EL (cell line): Measurements from ENCODE around the gene POM121C.
"Not testable (repeated sequence)": the region's sequence is repeated elsewhere in the genome, so short reads cannot be mapped to it uniquely, and the experiment has no call there.

ENCODE experiments used
- DNase-seq: peaks from one replicate; pipeline ENCODE4 v3.0.0-alpha.2; 2016

POM121C gene

DNA sequence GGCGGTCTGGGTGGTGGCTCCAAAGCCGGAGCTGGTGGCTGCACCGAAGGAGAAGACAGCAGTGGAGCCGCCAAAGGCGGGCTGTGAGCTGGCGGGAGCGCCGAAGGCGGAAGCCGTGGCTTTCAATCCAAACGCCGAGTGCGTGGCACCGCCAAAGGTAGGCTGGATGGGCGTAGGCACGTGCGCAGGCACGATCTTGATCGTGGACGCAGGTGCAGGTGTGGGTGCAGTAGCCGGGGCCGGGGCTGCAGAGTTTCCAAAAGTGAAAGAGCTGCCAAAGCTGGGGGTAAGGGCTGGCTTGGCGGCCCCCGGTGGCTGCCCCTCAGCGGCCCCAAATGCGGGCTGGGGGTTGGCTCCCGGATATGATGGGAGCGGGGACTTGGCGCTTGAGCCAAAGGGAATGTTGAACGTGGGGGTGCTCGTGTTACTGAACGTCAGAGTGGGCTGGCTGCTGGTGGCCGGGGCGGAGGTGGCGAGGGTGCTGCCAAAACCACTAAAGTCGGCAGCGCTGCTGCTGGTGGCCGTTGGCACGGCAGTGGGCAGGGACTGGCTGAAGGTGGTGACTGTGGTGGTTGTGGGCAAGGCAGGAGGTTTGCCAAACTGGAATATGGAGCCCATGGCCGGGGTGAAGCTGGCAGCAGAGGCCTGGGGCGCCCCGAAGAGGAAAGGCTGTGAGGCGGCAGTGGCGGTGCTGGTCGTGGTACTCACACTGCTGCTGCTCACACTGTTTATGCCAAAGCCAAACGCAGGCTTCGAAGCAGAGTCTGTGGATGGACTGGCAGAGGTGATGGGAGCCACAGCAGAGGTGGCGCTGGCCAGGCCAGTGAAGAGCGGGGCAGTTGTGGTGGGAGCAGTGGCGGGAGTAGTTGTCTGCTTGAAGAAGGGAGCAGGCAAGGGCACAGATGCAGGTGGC is 64.0 kb downstream of the POM121C start:
- DNase-seq = not testable (repeated sequence)

DNA sequence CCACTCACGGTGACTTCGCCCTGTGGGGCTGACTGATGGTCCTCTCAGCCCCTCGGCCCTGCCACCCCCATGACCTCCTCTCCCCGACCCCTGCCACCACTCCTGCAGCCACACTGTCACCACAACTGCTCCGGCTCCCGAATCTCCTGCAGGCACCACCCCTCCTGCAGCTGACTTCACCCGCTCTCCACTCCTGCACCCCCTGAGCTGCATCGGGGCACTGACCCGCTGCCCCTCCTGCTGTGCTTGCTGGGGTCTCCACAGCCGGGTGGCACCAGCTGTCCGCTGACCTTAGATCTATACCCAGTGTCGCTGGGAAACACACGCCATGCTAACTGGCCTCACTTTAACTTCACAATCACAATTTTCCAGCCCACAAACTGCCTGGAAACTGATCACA is 65.9 kb downstream of the POM121C start:
- DNase-seq = not testable (repeated sequence)

GRCh38 chr7:75419693-75420092 is 66.4 kb downstream of the POM121C start:
- not testable (repeated sequence) for DNase-seq

DNA sequence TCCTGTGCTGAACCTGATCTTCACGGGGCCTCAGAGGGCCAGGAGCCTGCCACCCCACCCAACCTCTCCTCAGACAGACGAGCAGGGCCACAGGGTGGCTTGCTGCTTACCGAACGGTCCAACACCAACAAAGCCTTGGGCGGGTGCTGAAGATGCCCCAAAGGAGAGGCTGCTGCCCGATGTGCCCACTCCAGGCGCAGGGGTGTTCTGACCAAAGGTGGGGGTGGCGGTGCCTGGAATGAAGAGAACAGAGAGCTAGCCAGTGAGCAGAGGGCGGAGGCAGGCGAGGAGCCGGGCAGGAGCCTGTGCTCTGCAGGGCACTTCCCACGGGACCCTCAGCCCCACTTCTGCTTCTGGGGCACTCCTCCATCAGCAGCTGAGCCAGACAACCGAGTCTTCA is 66.9 kb downstream of the POM121C start:
- DNase-seq = not testable (repeated sequence)

DNA sequence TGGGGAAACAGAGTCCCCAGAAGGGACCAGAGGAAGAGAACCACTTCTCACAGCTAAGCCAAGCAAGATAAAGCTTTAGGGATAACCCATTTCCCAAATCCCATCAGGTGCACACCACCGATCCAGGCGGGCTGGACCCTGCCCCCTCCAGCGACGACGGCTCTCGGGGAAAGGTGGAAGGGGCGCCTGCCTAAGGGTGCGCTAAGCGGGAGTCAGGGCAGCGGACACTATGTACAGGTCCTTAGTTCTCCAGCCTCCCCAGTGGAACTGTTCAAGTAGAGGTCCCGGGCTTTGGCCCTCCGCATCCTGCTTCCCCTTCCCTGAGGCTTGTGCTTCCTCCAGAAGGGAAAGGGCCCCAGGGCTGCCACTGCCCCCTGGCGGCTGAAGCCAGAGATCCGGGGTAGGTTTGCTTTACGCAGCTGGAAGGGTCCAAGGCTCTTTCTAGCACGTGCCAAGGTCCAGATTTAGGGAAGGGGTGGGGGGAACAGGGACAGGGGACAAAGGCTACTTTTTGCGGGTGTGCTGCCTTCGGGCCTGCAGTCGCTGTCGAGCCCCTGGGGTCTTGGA is 67.7 kb downstream of the POM121C start:
- DNase-seq = not testable (repeated sequence)

- DNase-seq = not testable (repeated sequence)
These were observed 69.3 kb downstream of the POM121C start for GRCh38 chr7:75416787-75417186.

DNA sequence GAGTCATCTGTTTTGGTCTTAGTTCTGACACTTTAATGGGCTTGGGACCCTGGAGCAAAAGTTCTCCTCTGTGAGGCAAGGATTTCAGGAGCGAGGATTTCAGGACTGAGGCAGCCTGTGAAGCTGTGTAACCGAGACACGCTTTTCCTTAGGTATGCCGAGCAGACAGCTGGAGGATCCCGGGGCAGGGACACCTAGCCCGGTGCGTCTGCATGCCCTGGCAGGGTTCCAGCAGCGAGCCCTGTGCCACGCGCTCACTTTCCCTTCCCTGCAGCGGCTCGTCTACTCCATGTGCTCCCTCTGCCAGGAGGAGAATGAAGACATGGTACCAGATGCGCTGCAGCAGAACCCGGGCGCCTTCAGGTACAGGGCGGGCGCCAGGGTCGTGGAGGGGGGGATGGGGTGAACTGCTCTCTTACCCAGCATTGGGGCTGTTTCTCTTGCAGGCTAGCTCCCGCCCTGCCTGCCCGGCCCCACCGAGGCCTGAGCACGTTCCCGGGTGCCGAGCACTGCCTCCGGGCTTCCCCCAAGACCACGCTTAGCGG is 70.2 kb downstream of the POM121C start:
- not testable (repeated sequence) for DNase-seq

DNA sequence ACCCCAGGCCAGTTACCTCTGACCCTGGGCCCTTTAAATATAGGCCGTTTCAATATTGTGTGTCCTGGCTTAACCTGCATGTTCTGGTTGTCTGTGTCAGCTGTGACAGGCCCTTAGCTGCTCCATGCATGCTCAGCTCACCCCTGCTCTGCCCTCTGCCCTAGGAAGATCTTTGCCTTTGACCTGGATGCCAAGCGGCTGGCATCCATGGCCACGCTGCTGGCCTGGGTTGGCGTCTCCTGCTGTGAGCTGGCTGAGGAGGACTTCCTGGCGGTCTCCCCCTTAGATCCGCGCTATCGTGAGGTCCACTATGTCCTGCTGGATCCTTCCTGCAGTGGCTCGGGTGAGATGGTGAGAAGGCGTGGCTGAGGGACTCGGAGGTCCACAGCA is 70.7 kb downstream of the POM121C start:
- DNase-seq = not testable (repeated sequence)

DNA sequence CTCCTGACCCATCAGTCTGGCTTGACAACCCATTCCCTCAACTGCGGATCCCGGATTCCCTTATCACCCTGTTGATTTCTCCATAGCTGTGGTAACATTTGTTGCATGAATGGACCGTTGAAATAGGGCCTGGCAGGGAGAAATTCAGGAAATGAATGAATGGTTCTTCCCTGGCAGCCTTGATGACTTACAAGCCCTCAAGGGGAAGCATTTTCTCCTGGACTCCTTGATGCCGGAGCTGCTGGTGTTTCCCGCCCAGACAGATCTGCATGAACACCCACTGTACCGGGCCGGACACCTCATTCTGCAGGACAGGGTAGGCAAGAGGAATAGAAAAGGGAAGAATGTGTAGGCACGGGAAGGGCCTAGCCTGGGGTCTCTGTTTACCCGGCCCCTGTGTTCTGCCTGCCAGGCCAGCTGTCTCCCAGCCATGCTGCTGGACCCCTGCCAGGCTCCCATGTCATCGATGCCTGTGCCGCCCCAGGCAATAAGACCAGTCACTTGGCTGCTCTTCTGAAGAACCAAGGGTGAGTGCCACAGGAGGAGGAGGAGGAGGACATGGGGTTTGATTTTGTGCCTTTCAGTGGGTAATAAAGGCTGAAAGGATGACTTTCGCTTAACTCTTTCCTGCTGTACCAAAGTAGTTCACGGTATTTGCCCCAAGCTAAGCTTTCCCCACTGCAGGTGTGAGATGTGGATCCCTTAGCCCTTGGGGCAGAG is 71.2 kb downstream of the POM121C start:
- DNase-seq = peak; percentile 37

DNA sequence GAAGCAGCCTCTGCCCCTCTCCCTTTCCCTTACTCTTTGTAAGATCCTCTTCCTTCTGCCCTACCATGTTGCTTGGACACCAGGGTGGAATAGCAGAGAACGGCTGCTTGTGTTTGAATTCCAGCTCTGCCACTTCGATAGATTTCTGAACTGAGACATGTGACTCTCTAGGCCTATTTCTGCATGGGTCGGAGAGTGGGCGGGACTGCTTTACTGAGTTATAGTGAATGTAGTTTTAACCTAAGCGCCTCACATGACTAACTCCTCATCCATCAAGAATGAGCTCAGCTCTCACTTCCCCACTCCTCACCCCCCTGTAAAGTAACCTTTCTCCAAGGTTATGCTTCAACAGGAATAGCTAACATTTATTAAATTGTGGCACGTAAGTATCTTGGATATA is 71.9 kb downstream of the POM121C start:
- DNase-seq = not testable (repeated sequence)

DNA sequence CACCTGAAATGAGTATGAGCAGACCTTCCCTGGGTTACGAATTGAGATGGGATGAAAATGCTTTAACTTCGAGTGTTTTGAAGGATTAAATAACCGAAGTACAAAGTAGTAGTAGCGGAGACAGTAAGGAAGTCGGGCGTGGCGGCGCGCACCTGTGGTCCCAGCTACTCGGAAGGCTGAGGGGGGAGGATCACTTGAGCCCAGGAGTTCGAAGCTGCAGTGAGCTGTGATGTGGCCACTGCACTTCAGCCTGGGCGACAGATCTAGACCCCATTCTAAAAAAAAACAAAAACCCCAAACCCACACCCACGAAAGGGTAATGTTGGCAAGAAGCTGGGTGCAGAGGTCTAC is 75.3 kb downstream of the POM121C start:
- not testable (repeated sequence) for DNase-seq

DNA sequence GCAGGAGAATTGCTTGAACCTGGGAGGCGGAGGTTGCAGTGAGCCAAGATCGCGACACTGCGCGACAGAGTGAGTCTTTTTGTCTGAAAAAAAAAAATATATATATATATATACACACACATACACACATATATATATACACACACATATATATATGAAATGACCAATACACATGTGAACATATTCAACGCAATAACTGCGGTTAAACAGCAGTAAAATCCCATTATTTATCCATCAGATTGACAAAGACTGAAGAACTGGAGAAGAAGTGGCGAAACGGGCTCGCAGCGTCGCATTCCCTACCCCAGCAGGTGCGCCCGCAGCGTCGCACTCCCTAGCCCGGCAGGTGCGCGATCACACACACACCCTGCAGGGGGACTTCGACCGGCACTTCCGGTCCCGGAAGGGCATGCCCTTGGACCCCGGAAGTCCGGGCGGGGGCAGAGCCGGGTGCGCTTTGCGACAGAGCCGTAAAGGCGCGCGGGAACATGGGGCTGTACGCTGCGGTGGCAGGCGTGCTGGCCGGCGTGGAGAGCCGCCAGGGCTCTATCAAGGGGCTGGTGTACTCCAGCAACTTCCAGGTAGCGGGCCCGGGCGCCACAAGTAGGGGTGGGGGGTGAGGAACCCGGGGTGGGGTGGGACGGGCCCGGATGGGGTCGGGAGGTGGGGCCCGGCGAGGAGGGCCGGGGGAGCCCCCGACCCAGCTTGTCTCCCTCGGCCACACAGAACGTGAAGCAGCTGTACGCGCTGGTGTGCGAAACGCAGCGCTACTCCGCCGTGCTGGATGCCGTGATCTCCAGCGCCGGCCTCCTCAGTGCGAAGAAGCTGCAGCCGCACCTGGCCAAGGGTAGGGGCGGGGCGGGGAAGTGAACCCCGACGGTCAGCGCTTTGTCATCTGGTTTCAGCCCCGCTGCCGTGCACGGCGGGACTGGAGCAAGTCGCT is 75.9 kb downstream of the POM121C start:
- DNase-seq = not testable (repeated sequence)

- not testable (repeated sequence) for DNase-seq
These were observed 81.4 kb downstream of the POM121C start for GRCh38 chr7:75404663-75405062.

DNA sequence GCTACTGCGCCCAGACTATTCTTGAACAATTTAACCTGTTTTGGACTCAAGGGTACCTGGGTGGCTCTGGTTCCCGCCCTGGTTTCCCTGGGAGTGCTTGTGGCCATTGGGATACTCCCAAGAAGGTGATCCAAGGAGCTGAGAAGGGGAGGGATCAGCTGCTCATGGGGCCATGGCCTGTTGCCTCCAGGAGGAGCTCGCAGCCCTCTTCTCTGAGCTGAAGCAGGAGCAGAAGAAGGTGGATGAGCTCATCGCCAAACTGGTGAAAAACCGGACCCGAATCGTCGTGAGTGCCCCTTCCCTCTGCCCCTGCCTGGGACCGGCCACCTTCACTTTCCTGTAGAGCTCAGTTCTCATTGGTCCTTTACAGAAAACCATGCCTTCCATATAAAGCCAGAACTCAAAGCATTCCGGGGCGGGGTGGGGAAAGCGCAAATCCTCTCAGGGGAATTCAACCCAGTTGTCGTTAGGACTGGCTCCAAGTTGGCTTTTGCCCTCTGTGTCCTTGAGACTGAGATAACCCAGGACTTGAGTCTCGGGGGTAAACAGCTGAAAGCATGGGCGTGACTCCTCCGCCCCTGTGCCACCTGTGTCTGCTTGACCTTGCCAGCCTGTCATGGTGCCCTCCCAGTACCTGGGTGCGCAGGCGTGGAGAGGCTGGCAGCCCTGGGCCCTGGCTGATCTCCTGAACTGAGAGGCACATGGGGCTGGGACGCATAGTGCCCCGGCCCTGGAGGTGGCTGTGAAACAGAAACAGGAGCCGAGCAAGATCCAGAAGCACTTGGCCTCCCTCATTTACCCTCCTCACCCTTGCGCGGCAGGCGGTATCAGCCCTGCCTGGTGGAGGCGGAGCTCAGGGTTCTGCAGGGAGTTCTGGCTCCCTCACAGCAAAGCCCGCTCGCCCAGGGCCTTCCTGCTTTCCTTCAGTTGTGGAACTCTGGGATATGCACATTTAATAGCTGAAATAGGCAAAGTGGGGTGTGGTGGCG is 82.3 kb downstream of the POM121C start:
- DNase-seq = not testable (repeated sequence)

DNA sequence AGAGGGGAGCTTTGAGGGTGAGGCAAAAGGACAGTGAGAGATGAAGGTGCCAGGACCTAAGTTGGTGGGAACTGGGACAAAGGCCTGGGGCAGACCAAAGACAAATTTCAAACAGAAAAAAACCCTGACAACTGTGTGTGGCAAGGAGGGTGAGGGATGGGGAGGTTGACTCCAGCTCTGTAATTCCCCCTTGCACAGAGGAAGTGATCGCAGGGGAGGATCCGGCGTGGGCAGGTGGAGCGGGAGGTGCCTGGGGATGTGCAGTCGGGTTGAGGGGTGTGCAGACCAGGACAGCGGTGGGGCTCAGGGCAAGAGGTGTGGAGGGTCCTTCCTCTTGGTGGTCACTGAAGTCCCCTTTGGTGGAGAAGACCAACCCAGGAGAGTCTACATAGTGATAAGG is 85.5 kb downstream of the POM121C start:
- not testable (repeated sequence) for DNase-seq

DNA sequence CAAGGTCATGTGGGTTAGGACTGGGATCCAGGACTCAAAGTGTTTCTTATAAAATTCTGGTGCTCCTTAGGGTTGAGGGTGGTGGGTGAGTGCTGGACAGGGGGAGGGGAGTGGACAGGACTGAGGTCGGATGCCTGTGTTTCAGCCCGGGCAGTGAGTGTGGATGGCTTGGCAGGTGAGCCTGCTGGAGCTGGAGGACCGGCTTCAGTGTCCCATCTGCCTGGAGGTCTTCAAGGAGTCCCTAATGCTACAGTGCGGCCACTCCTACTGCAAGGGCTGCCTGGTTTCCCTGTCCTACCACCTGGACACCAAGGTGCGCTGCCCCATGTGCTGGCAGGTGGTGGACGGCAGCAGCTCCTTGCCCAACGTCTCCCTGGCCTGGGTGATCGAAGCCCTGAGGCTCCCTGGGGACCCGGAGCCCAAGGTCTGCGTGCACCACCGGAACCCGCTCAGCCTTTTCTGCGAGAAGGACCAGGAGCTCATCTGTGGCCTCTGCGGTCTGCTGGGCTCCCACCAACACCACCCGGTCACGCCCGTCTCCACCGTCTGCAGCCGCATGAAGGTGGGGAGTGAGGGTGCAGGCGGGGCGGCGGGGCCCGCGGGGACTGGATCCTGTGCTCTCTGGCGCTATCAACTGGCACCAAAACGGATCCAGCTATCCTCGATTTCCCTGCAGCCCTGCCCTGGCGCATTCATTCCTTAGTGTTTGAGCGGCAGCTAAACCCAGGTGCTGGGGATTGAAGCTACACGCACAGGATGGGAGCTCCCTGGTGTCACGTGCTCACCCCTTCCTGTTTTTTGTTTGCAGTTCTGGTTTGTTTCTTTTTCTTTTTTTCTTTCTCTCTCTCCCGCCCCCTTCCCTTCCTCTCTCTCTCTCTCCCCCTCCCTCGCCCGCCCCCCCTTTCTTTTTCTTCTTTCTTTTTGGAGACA is 87.1 kb downstream of the POM121C start:
- not testable (repeated sequence) for DNase-seq

DNA sequence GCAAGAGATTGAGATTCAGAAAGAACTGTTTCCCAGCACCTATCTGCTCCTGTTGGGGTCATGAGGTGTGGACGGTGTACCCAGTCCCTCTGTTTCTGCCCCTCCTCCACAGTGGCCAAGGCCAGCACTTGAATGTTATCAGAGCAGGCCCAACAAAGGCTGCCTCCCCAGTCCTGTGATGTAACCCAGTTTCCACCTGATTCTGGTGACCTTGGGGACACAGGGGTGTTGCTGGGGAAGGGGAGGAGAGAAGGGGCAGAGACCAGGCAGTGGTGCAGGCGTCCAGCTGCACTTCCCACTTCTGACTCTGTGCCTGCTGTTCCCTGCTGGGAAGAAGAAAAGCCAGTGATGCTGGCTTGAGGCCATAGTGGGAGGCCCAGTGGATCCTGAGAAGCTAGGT is 88.2 kb downstream of the POM121C start:
- DNase-seq = not testable (repeated sequence)

DNA sequence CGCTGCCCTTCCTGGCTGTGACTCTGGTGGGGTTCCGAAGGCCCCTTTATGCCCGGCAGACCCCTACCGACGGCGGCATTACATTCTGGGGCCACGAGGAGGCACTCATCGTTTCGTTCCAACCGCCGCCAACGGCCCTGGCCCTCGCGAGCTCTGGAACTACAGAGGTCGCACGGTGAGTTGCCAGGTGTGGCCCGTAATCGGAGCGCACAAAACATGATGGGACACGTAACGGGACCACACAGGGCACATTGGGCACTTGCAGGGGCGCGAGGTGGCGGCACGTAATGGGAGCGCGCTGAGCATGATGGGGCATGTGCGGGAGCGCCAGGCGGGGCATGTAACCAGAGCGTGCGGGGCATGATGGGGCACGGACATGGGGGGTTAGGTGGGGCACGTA is 90.8 kb downstream of the POM121C start, which contains the start of gene TRIM73:
Gene TRIM73 (plus strand): TSS at position 301 of the 400 bp plus-strand sequence. CDS start 3,305 bp downstream, outside the sequence.
- DNase-seq = not testable (repeated sequence)

DNA sequence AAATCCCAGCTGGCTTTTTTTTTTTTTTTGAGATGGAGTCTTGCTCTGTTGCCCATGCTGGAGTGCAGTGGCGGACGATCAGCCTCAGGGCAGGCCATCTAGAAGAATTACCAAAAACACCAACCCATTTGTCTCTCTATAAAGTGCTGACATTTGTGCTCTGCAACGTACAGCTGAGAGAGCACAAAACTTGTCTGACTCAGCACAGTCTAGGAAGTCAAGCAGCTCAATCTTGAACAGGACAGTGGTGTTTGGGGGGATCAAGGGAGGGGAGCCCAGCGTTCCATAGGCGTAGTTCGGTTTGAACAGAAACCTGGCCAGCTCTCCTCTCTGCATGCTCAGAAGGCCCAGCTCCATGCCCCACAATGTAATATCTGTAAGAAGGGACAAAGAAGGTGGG is 92.9 kb downstream of the POM121C start:
- DNase-seq = not testable (repeated sequence)
